ENCODE data around the gene CYP26B1. TPM values are rescaled to one million over a fixed set of nuclear protein-coding genes. Genes with fewer than 3 reads are reported as not detected.

CYP26B1 gene
- total and polyA plus RNA-seq, 2 of the 8 experiments (the other 6 are each of a cell fraction or from before 2014, with no cell fraction given), result 0.06 to 0.69 TPM

DNA sequence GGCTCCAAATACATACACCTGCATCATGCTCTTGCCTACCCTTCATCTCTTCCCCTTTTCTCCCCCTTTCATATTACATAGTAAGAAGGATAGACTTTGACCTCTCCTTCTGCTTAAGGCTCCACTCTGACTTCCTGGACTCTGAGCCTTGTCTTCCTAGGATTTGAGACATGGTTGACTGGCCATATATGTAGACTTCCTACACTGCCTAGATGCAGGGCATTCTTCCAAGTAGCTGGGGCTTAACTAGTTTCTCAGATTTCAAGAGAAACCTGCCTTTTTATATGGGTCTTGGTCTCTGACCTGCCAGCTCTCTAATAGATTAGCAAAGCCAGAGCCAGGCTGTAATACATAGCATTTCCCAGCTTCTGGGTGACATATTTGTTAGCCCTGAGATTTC lies 35.4 kb upstream of the CYP26B1 start (continued):
- TF ChIP-seq, protein P1, sequence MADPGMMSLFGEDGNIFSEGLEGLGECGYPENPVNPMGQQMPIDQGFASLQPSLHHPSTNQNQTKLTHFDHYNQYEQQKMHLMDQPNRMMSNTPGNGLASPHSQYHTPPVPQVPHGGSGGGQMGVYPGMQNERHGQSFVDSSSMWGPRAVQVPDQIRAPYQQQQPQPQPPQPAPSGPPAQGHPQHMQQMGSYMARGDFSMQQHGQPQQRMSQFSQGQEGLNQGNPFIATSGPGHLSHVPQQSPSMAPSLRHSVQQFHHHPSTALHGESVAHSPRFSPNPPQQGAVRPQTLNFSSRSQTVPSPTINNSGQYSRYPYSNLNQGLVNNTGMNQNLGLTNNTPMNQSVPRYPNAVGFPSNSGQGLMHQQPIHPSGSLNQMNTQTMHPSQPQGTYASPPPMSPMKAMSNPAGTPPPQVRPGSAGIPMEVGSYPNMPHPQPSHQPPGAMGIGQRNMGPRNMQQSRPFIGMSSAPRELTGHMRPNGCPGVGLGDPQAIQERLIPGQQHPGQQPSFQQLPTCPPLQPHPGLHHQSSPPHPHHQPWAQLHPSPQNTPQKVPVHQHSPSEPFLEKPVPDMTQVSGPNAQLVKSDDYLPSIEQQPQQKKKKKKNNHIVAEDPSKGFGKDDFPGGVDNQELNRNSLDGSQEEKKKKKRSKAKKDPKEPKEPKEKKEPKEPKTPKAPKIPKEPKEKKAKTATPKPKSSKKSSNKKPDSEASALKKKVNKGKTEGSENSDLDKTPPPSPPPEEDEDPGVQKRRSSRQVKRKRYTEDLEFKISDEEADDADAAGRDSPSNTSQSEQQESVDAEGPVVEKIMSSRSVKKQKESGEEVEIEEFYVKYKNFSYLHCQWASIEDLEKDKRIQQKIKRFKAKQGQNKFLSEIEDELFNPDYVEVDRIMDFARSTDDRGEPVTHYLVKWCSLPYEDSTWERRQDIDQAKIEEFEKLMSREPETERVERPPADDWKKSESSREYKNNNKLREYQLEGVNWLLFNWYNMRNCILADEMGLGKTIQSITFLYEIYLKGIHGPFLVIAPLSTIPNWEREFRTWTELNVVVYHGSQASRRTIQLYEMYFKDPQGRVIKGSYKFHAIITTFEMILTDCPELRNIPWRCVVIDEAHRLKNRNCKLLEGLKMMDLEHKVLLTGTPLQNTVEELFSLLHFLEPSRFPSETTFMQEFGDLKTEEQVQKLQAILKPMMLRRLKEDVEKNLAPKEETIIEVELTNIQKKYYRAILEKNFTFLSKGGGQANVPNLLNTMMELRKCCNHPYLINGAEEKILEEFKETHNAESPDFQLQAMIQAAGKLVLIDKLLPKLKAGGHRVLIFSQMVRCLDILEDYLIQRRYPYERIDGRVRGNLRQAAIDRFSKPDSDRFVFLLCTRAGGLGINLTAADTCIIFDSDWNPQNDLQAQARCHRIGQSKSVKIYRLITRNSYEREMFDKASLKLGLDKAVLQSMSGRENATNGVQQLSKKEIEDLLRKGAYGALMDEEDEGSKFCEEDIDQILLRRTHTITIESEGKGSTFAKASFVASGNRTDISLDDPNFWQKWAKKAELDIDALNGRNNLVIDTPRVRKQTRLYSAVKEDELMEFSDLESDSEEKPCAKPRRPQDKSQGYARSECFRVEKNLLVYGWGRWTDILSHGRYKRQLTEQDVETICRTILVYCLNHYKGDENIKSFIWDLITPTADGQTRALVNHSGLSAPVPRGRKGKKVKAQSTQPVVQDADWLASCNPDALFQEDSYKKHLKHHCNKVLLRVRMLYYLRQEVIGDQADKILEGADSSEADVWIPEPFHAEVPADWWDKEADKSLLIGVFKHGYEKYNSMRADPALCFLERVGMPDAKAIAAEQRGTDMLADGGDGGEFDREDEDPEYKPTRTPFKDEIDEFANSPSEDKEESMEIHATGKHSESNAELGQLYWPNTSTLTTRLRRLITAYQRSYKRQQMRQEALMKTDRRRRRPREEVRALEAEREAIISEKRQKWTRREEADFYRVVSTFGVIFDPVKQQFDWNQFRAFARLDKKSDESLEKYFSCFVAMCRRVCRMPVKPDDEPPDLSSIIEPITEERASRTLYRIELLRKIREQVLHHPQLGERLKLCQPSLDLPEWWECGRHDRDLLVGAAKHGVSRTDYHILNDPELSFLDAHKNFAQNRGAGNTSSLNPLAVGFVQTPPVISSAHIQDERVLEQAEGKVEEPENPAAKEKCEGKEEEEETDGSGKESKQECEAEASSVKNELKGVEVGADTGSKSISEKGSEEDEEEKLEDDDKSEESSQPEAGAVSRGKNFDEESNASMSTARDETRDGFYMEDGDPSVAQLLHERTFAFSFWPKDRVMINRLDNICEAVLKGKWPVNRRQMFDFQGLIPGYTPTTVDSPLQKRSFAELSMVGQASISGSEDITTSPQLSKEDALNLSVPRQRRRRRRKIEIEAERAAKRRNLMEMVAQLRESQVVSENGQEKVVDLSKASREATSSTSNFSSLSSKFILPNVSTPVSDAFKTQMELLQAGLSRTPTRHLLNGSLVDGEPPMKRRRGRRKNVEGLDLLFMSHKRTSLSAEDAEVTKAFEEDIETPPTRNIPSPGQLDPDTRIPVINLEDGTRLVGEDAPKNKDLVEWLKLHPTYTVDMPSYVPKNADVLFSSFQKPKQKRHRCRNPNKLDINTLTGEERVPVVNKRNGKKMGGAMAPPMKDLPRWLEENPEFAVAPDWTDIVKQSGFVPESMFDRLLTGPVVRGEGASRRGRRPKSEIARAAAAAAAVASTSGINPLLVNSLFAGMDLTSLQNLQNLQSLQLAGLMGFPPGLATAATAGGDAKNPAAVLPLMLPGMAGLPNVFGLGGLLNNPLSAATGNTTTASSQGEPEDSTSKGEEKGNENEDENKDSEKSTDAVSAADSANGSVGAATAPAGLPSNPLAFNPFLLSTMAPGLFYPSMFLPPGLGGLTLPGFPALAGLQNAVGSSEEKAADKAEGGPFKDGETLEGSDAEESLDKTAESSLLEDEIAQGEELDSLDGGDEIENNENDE (IDR thresholded peaks at IDR 0.05; ENCODE audit: insufficient replicate concordance, low read length), result no peak
- TF ChIP-seq TCF12 (IDR thresholded peaks at IDR 0.05; ENCODE audit: low read depth, low read length) (no peak), SAP30 (IDR thresholded peaks at IDR 0.05; ENCODE audit: insufficient read depth, insufficient replicate concordance, low read length) (no peak), MAFK (IDR thresholded peaks at IDR 0.05; ENCODE audit: low read depth, low read length) (no peak), TEAD4 (IDR thresholded peaks at IDR 0.05; ENCODE audit: low read depth, low read length) (no peak), PHF8 (conservative IDR thresholded peaks at IDR 0.05; ENCODE audit: low read depth, low read length) (no peak), POU5F1 (IDR thresholded peaks at IDR 0.05; ENCODE audit: low read depth, low read length) (no peak), POLR2A (IDR thresholded peaks at IDR 0.05; ENCODE audit: control extremely low read depth in 1 of 2, low read depth in 2 of 2, low read length in 2 of 2) (no peak)

Data from H1 (cell line).